Mesenchymal stem cell (in vitro differentiated cells and primary cell): Measurements from ENCODE around the gene FGA.

ENCODE experiments used
- DNase-seq: peaks from one replicate; pipeline ENCODE4 v3.0.0-alpha.2; 2013
- H2AFZ ChIP-seq: one replicate; pipeline ENCODE4 v1.6.1; 2013; ENCODE audit warnings: low read depth, mild to moderate bottlenecking, control low read depth, inconsistent platforms, low read length, moderate library complexity
- H2AK5ac ChIP-seq: 2 replicates; pipeline ENCODE4 v1.6.1; 2013; ENCODE audit warnings: low read length, moderate library complexity, mild to moderate bottlenecking, inconsistent platforms; ENCODE audit not compliant: severe bottlenecking
- H2BK120ac ChIP-seq: one replicate; pipeline ENCODE4 v1.6.1; 2013; ENCODE audit warnings: low read depth, mild to moderate bottlenecking, inconsistent platforms, low read length, moderate library complexity
- H2BK12ac ChIP-seq, 2 experiments: one replicate each; pipeline ENCODE4 v1.6.1; 2013; ENCODE audit warnings: inconsistent platforms in 2 of 2, low read length in 2 of 2, mild to moderate bottlenecking in 2 of 2, moderate library complexity in 2 of 2, control low read depth in 1 of 2
- H2BK15ac ChIP-seq: one replicate; pipeline ENCODE4 v1.6.1; 2013; ENCODE audit warnings: mild to moderate bottlenecking, low read depth, inconsistent platforms; ENCODE audit not compliant: poor library complexity, severe bottlenecking
- H2BK5ac ChIP-seq: 2 replicates; pipeline ENCODE4 v1.6.1; 2013; ENCODE audit warnings: low read depth, mild to moderate bottlenecking, low read length, control low read depth, inconsistent platforms; ENCODE audit not compliant: poor library complexity, severe bottlenecking
- H3K14ac ChIP-seq, 2 experiments: one replicate each; pipeline ENCODE4 v1.6.1; 2013; ENCODE audit warnings: inconsistent platforms in 2 of 2, low read length in 2 of 2, control low read depth in 1 of 2, mild to moderate bottlenecking in 1 of 2, moderate library complexity in 1 of 2
- H3K18ac ChIP-seq, 2 experiments: one replicate each; pipeline ENCODE4 v1.6.1; 2013; ENCODE audit warnings: inconsistent platforms in 2 of 2, low read length in 2 of 2, control low read depth in 1 of 2, low read depth in 1 of 2, mild to moderate bottlenecking in 1 of 2
- H3K23ac ChIP-seq, 2 experiments: one replicate each; pipeline ENCODE4 v1.6.1; 2013; ENCODE audit warnings: inconsistent platforms in 2 of 2, low read length in 2 of 2, mild to moderate bottlenecking in 2 of 2, moderate library complexity in 2 of 2, control low read depth in 1 of 2
- H3K27ac ChIP-seq: 2 replicates; pipeline ENCODE4 v1.5.1; 2013; ENCODE audit warnings: mild to moderate bottlenecking, moderate library complexity, low read length, control low read depth, inconsistent platforms; ENCODE audit not compliant: poor library complexity, severe bottlenecking
- H3K27me3 ChIP-seq, 2 experiments: 2 replicates each; pipeline versions ENCODE4 v1.6.1 to v1.7.0; 2013; ENCODE audit warnings: low read length in 2 of 2, mild to moderate bottlenecking in 2 of 2, moderate library complexity in 2 of 2, control low read depth in 1 of 2, inconsistent platforms in 1 of 2; ENCODE audit not compliant: control insufficient read depth in 1 of 2, insufficient read depth in 1 of 2
- H3K36me3 ChIP-seq, 2 experiments: 2 replicates each; pipeline versions ENCODE4 v1.6.1 to v1.7.0; 2013; ENCODE audit warnings: low read length in 2 of 2, control low read depth in 1 of 2, inconsistent platforms in 1 of 2, low read depth in 1 of 2, mild to moderate bottlenecking in 1 of 2; ENCODE audit not compliant: insufficient read depth in 2 of 2, control insufficient read depth in 1 of 2
- H3K4ac ChIP-seq, 2 experiments: one replicate each; pipeline ENCODE4 v1.6.1; 2013; ENCODE audit warnings: inconsistent platforms in 2 of 2, low read length in 2 of 2, mild to moderate bottlenecking in 2 of 2, moderate library complexity in 2 of 2, control low read depth in 1 of 2, low read depth in 1 of 2
- H3K4me1 ChIP-seq: 2 replicates; pipeline ENCODE4 v1.6.1; 2013; ENCODE audit warnings: low read depth, low read length, control low read depth; ENCODE audit not compliant: control insufficient read depth, insufficient read depth
- H3K4me2 ChIP-seq: 2 replicates; pipeline ENCODE4 v1.6.1; 2013; ENCODE audit warnings: low read length, mild to moderate bottlenecking, inconsistent platforms; ENCODE audit not compliant: poor library complexity, severe bottlenecking
- H3K4me3 ChIP-seq, 2 experiments: 2 replicates each; pipeline versions ENCODE4 v1.5.1 to v1.7.0; 2013; ENCODE audit warnings: low read length in 2 of 2, mild to moderate bottlenecking in 2 of 2, control low read depth in 1 of 2, low read depth in 1 of 2; ENCODE audit not compliant: insufficient read depth in 1 of 2
- H3K79me1 ChIP-seq: replicated peaks from 2 replicates; pipeline ENCODE4 v1.6.1; 2013; ENCODE audit warnings: mild to moderate bottlenecking, control low read depth, low read length, inconsistent platforms; ENCODE audit not compliant: poor library complexity, severe bottlenecking
- H3K9ac ChIP-seq: 2 replicates; pipeline ENCODE4 v1.7.0; 2013; ENCODE audit warnings: mild to moderate bottlenecking, low read length, moderate library complexity
- H3K9me3 ChIP-seq: 2 replicates; pipeline ENCODE4 v1.7.0; 2013; ENCODE audit warnings: mild to moderate bottlenecking, low read length; ENCODE audit not compliant: control insufficient read depth
- H4K8ac ChIP-seq: one replicate; pipeline ENCODE4 v1.6.1; 2013; ENCODE audit warnings: inconsistent platforms, mild to moderate bottlenecking, low read length, moderate library complexity
- H4K91ac ChIP-seq: one replicate; pipeline ENCODE4 v1.6.1; 2013; ENCODE audit warnings: mild to moderate bottlenecking, low read length, inconsistent platforms
- WGBS: methylation state at CpG from one replicate; pipeline ENCODE4 v1.1.7; 2013; ENCODE audit warnings: mixed read lengths; 5-methylcytosine and 5-hydroxymethylcytosine counted together

FGA gene

DNA sequence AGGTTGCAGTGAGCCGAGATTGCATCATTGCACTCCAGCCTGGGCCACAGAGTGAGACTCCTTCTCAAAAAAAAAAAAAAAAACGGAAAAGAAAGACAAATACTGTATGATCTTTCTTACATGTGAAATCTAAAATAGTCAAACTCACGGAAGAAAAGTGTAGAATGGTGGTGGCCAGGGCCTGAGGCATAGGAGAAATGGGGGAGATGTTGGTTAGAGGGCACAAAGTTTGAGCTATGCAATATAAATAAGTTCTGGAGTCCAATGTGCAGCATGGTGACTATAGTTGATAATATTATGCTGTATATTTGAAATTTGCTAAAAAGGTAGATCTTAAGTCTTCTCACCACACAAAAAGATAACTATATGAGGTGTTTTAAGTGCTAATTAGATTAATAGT, 1.3 kb upstream of the FGA start:
- Histone ChIP-seq H2BK15ac (no peak overlapping the region), H3K79me1 (no peaks in the 10 kb centered on the region), H4K91ac (no peak overlapping the region), H3K36me3 (no peaks in the 10 kb centered on the region), H3K4ac (no peak overlapping the region), H2BK12ac (no peak overlapping the region), H3K27me3 (peaks cover 0 to 26% of the 10 kb centered on the region in 2 experiments), H3K23ac (no peak overlapping the region), H2BK120ac (no peak overlapping the region), H3K18ac (no peak overlapping the region), H2AK5ac (no peak overlapping the region), H3K27ac (no peak overlapping the region), H3K4me2 (no peak overlapping the region), H3K9ac (no peak overlapping the region), H2AFZ (no peak overlapping the region), H3K4me1 (peaks cover 5% of the 10 kb centered on the region), H4K8ac (no peak overlapping the region), H3K4me3 (no peak overlapping the region), H2BK5ac (no peak overlapping the region), H3K9me3 (no peaks in the 10 kb centered on the region), H3K14ac (no peak overlapping the region)
- WGBS = 100% methylated on average over 2 of the region's 3 CpGs
- no peak for DNase-seq

DNA sequence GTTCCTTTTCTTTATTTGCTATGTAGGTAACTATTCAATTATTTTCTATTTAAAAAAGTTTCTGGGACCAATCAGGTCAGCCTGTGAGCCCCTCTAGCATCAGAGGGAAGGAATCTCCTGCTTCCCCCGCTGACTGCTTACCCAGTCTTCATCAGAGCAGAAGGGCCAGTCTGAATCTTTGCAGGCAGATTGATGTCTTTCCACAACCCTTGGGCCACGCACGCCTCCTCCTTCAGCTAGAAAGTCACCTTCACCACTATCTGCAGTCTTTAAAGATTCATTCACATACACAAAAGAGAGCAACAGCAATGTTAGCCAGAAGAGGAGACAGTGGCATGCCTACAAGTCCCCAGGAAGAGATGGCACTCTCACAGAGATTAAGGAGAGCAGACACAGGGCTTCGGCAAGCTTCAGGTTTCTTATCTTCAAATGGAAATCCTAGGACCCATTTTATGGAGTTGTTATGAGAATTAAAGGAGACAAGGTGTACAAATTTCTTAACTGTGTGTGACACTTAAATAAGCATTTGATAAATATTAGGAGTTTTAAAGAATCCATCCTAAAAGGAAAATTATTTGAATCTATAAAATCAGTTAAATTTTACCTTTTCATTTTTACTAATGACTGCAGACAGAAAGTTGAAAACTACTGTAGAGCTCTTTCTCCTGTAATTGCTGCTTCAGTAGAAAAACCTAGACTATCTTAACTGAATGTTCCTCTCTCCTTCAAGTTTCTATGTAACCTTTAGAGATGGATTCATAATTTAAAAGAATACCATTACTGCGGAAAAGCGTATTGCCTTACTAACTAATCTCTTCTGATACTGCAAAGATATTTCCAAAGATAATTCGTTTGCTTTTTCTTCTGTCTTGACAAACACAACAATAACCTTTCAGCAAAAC, 995 bp downstream of the FGA start:
- Histone ChIP-seq H3K27me3 (peaks cover 0 to 26% of the 10 kb centered on the region in 2 experiments), H3K23ac (peak overlapping the region in 1 of 2 experiments; percentile 17)

GRCh38 chr4:154588198-154588597, 2.3 kb downstream of the FGA start:
- H2BK120ac ChIP-seq = no peak overlapping the region
- no peak overlapping the region for H3K27ac ChIP-seq
- WGBS = 82% methylated on average over 2 of the region's 2 CpGs

More for the DNA sequence above, 995 bp downstream of the FGA start:
- Histone ChIP-seq H3K9ac (no peak overlapping the region), H3K79me1 (no peaks in the 10 kb centered on the region), H2BK15ac (no peak overlapping the region), H2AFZ (no peak overlapping the region), H3K4me1 (peaks cover 5% of the 10 kb centered on the region), H2BK120ac (no peak overlapping the region), H3K18ac (no peak overlapping the region), H3K14ac (no peak overlapping the region), H3K4ac (no peak overlapping the region), H2BK5ac (no peak overlapping the region), H3K4me2 (no peak overlapping the region), H4K91ac (no peak overlapping the region), H3K36me3 (no peaks in the 10 kb centered on the region), H4K8ac (no peak overlapping the region), H2AK5ac (no peak overlapping the region), H3K27ac (no peak overlapping the region), H3K9me3 (peaks cover 3% of the 10 kb centered on the region), H3K4me3 (no peak overlapping the region), H2BK12ac (no peak overlapping the region)
- DNase-seq = no peak
- 76% methylated on average over 7 of the region's 7 CpGs for WGBS

GRCh38 chr4:154586296-154587033, 4.1 kb downstream of the FGA start:
- no peak overlapping the region for H2BK12ac ChIP-seq
- DNase-seq = no peak
- no peaks in the 10 kb centered on the region for H3K79me1 ChIP-seq
- no peak overlapping the region for H4K8ac ChIP-seq
- H3K27ac ChIP-seq = no peak overlapping the region
- H3K36me3 ChIP-seq = no peaks in the 10 kb centered on the region
- no peak overlapping the region for H2BK5ac ChIP-seq
- H3K14ac ChIP-seq = no peak overlapping the region
- H3K4me3 ChIP-seq = no peak overlapping the region
- H3K9me3 ChIP-seq = peaks cover 3% of the 10 kb centered on the region
- no peak overlapping the region for H4K91ac ChIP-seq
- 88% methylated on average over 9 of the region's 13 CpGs for WGBS
- H3K4me2 ChIP-seq = no peak overlapping the region
- no peak overlapping the region for H2BK120ac ChIP-seq
- H3K23ac ChIP-seq = no peak overlapping the region
- no peak overlapping the region for H2BK15ac ChIP-seq
- H2AK5ac ChIP-seq = no peak overlapping the region
- no peak overlapping the region for H3K9ac ChIP-seq
- H3K27me3 ChIP-seq = peaks cover 0 to 26% of the 10 kb centered on the region in 2 experiments
- peaks cover 3% of the 10 kb centered on the region for H3K4me1 ChIP-seq
- no peak overlapping the region for H2AFZ ChIP-seq
- no peak overlapping the region for H3K4ac ChIP-seq
- H3K18ac ChIP-seq = no peak overlapping the region

More at GRCh38 chr4:154588198-154588597, 2.3 kb downstream of the FGA start:
- no peak overlapping the region for H3K9ac ChIP-seq
- peaks cover 0 to 26% of the 10 kb centered on the region in 2 experiments for H3K27me3 ChIP-seq
- H3K4me1 ChIP-seq = peaks cover 5% of the 10 kb centered on the region
- no peak overlapping the region for H3K4me2 ChIP-seq
- no peak overlapping the region for H2AK5ac ChIP-seq
- H2BK15ac ChIP-seq = no peak overlapping the region
- peaks cover 3% of the 10 kb centered on the region for H3K9me3 ChIP-seq
- H3K23ac ChIP-seq = no peak overlapping the region
- H2AFZ ChIP-seq = no peak overlapping the region
- H3K4me3 ChIP-seq = no peak overlapping the region
- no peak overlapping the region for H3K4ac ChIP-seq
- no peak overlapping the region for H3K14ac ChIP-seq
- H3K36me3 ChIP-seq = no peaks in the 10 kb centered on the region
- no peak overlapping the region for H2BK5ac ChIP-seq
- no peak overlapping the region for H4K91ac ChIP-seq
- H3K79me1 ChIP-seq = no peaks in the 10 kb centered on the region
- H3K18ac ChIP-seq = no peak overlapping the region
- no peak for DNase-seq
- no peak overlapping the region for H4K8ac ChIP-seq
- H2BK12ac ChIP-seq = no peak overlapping the region
